Central memory CD8-positive, alpha-beta T cell (primary cell): ENCODE data around the gene TNC.

Experiments
- ATAC-seq: fragments of 150-1000 bp; cut with Tn5 transposase; replicated peaks from 2 replicates; pipeline ENCODE4 v1.10.0; 2022; ENCODE audit warnings: mild to moderate bottlenecking, moderate FRiP score, moderate number of reproducible peaks; ENCODE audit not compliant: poor library complexity, severe bottlenecking; ENCODE audit errors: extremely low read depth
- DNase-seq, 2 donors: peaks; one replicate each; pipeline ENCODE4 v3.0.0; 2021; ENCODE audit warnings: low spot score in 2 of 2
- H3K27ac Mint-ChIP-seq: one replicate; pipeline ENCODE4 v1.8.0; 2022; ENCODE audit warnings: low read depth, mild to moderate bottlenecking, moderate library complexity, mixed read lengths
- H3K27me3 Mint-ChIP-seq: one replicate; pipeline ENCODE4 v1.8.0; 2022; ENCODE audit warnings: mixed read lengths
- H3K36me3 Mint-ChIP-seq: one replicate; pipeline ENCODE4 v1.8.0; 2022; ENCODE audit warnings: mild to moderate bottlenecking, moderate library complexity, mixed read lengths; ENCODE audit not compliant: insufficient read depth
- H3K4me1 Mint-ChIP-seq: one replicate; pipeline ENCODE4 v1.8.0; 2022; ENCODE audit warnings: mixed read lengths
- H3K4me3 Mint-ChIP-seq: one replicate; pipeline ENCODE4 v1.8.0; 2022; ENCODE audit warnings: mild to moderate bottlenecking, moderate library complexity, mixed read lengths
- H3K9me3 Mint-ChIP-seq: one replicate; pipeline ENCODE4 v1.8.0; 2022; ENCODE audit warnings: mixed read lengths

Gene TNC

GRCh38 chr9:115050002-115050490 is 67.9 kb downstream of the TNC start:
- no peak overlapping the region for H3K4me3 Mint-ChIP-seq
- peaks cover 76% of the 10 kb centered on the region for H3K27me3 Mint-ChIP-seq
- no peak overlapping the region for H3K27ac Mint-ChIP-seq
- DNase-seq (no peak), ATAC-seq (no peak)
- H3K4me1 Mint-ChIP-seq, result no peaks in the 10 kb centered on the region
- no peaks in the 10 kb centered on the region for H3K9me3 Mint-ChIP-seq
- H3K36me3 Mint-ChIP-seq, result no peaks in the 10 kb centered on the region

- Mint-ChIP-seq H3K9me3 (no peaks in the 10 kb centered on the region), H3K27me3 (peaks cover 77% of the 10 kb centered on the region), H3K27ac (no peak overlapping the region), H3K4me1 (no peaks in the 10 kb centered on the region), H3K4me3 (no peak overlapping the region), H3K36me3 (no peaks in the 10 kb centered on the region)
- ATAC-seq (no peak), DNase-seq (no peak)
These were observed 71.1 kb downstream of the TNC start for GRCh38 chr9:115046824-115047223.

GRCh38 chr9:115046199-115046598 is 71.8 kb downstream of the TNC start:
- Mint-ChIP-seq H3K27ac (no peak overlapping the region), H3K36me3 (no peaks in the 10 kb centered on the region), H3K4me1 (no peaks in the 10 kb centered on the region), H3K4me3 (no peak overlapping the region), H3K27me3 (peaks cover 77% of the 10 kb centered on the region), H3K9me3 (no peaks in the 10 kb centered on the region)
- DNase-seq (no peak), ATAC-seq (no peak)

GRCh38 chr9:115043632-115044031 is 74.3 kb downstream of the TNC start:
- Mint-ChIP-seq H3K9me3 (no peaks in the 10 kb centered on the region), H3K27me3 (peaks cover 57% of the 10 kb centered on the region), H3K4me1 (no peaks in the 10 kb centered on the region), H3K27ac (no peak overlapping the region), H3K36me3 (no peaks in the 10 kb centered on the region), H3K4me3 (no peak overlapping the region)
- no peak for DNase-seq
- ATAC-seq, result no peak

GRCh38 chr9:115042781-115043509 is 75.0 kb downstream of the TNC start:
- Mint-ChIP-seq H3K36me3 (no peaks in the 10 kb centered on the region), H3K9me3 (no peaks in the 10 kb centered on the region), H3K27me3 (peaks cover 50% of the 10 kb centered on the region), H3K4me1 (no peaks in the 10 kb centered on the region), H3K27ac (no peak overlapping the region), H3K4me3 (no peak overlapping the region)
- ATAC-seq (no peak), DNase-seq (no peak)

GRCh38 chr9:115039516-115040120 is 78.3 kb downstream of the TNC start:
- ATAC-seq, result no peak
- H3K4me3 Mint-ChIP-seq, result no peak overlapping the region
- no peak overlapping the region for H3K27ac Mint-ChIP-seq
- H3K36me3 Mint-ChIP-seq, result no peaks in the 10 kb centered on the region
- no peak for DNase-seq
- H3K9me3 Mint-ChIP-seq, result no peaks in the 10 kb centered on the region
- H3K27me3 Mint-ChIP-seq, result peaks cover 26% of the 10 kb centered on the region
- H3K4me1 Mint-ChIP-seq, result peaks cover 12% of the 10 kb centered on the region

- Mint-ChIP-seq H3K36me3 (no peaks in the 10 kb centered on the region), H3K27me3 (peaks cover 17% of the 10 kb centered on the region), H3K27ac (no peak overlapping the region), H3K4me1 (peaks cover 12% of the 10 kb centered on the region), H3K4me3 (no peak overlapping the region), H3K9me3 (no peaks in the 10 kb centered on the region)
- ATAC-seq (no peak), DNase-seq (no peak)
These were observed 79.8 kb downstream of the TNC start for GRCh38 chr9:115038178-115038577.

GRCh38 chr9:115036691-115037090 is 81.3 kb downstream of the TNC start:
- peak overlapping the region; percentile 52 for H3K27ac Mint-ChIP-seq
- no peaks in the 10 kb centered on the region for H3K36me3 Mint-ChIP-seq
- no peak for ATAC-seq
- peaks cover 2% of the 10 kb centered on the region for H3K27me3 Mint-ChIP-seq
- no peaks in the 10 kb centered on the region for H3K9me3 Mint-ChIP-seq
- peaks cover 12% of the 10 kb centered on the region for H3K4me1 Mint-ChIP-seq
- DNase-seq, result no peak
- no peak overlapping the region for H3K4me3 Mint-ChIP-seq

GRCh38 chr9:115035841-115036612 is 81.9 kb downstream of the TNC start:
- no peak for DNase-seq
- Mint-ChIP-seq H3K4me3 (peak overlapping the region; percentile 5), H3K9me3 (no peaks in the 10 kb centered on the region), H3K4me1 (peaks cover 12% of the 10 kb centered on the region), H3K36me3 (no peaks in the 10 kb centered on the region), H3K27ac (peak overlapping the region; percentile 52), H3K27me3 (no peaks in the 10 kb centered on the region)
- ATAC-seq, result no peak

GRCh38 chr9:115034801-115035200 is 83.2 kb downstream of the TNC start:
- Mint-ChIP-seq H3K27ac (no peak overlapping the region), H3K4me1 (peaks cover 12% of the 10 kb centered on the region), H3K36me3 (no peaks in the 10 kb centered on the region), H3K9me3 (no peaks in the 10 kb centered on the region), H3K4me3 (no peak overlapping the region), H3K27me3 (no peaks in the 10 kb centered on the region)
- ATAC-seq, result no peak
- no peak for DNase-seq

- Mint-ChIP-seq H3K9me3 (no peaks in the 10 kb centered on the region), H3K27ac (no peak overlapping the region), H3K36me3 (no peaks in the 10 kb centered on the region), H3K4me3 (no peak overlapping the region), H3K4me1 (peaks cover 12% of the 10 kb centered on the region), H3K27me3 (no peaks in the 10 kb centered on the region)
- ATAC-seq, result no peak
- no peak for DNase-seq
These were observed 84.2 kb downstream of the TNC start for GRCh38 chr9:115033800-115034199.

GRCh38 chr9:115032296-115032695 is 85.7 kb downstream of the TNC start:
- Mint-ChIP-seq H3K4me3 (no peak overlapping the region), H3K9me3 (no peaks in the 10 kb centered on the region), H3K4me1 (peaks cover 12% of the 10 kb centered on the region), H3K36me3 (no peaks in the 10 kb centered on the region), H3K27ac (no peak overlapping the region), H3K27me3 (peaks cover 8% of the 10 kb centered on the region)
- DNase-seq (no peak), ATAC-seq (no peak)

GRCh38 chr9:115030006-115030405 is 88.0 kb downstream of the TNC start:
- H3K36me3 Mint-ChIP-seq, result no peaks in the 10 kb centered on the region
- H3K4me1 Mint-ChIP-seq, result no peaks in the 10 kb centered on the region
- no peaks in the 10 kb centered on the region for H3K9me3 Mint-ChIP-seq
- ATAC-seq (no peak), DNase-seq (no peak)
- H3K27me3 Mint-ChIP-seq, result peaks cover 21% of the 10 kb centered on the region
- no peak overlapping the region for H3K4me3 Mint-ChIP-seq
- H3K27ac Mint-ChIP-seq, result no peak overlapping the region
